ENCODE results near the gene LIN7C.
A peak's percentile ranks its signal among the peaks of the same experiment; 100 is the strongest.

LIN7C gene

GRCh38 chr11:27470826-27471588 lies 35.6 kb downstream of the LIN7C start:
- DNase-seq (ENCODE audit: low read depth, low spot score), result peak; percentile 48

GRCh38 chr11:27470166-27470565 lies 36.4 kb downstream of the LIN7C start:
- no peak for DNase-seq (ENCODE audit: low read depth, low spot score)

GRCh38 chr11:27468995-27469695 lies 37.4 kb downstream of the LIN7C start:
- DNase-seq (ENCODE audit: low read depth, low spot score), result no peak

- peak; percentile 80 for DNase-seq (ENCODE audit: low read depth, low spot score)
These were observed 38.2 kb downstream of the LIN7C start for GRCh38 chr11:27468209-27468994.

- no peak for DNase-seq (ENCODE audit: low read depth, low spot score)
These were observed 39.2 kb downstream of the LIN7C start for GRCh38 chr11:27467181-27467913.

GRCh38 chr11:27466363-27466762 lies 40.2 kb downstream of the LIN7C start:
- no peak for DNase-seq (ENCODE audit: low read depth, low spot score)

- no peak for DNase-seq (ENCODE audit: low read depth, low spot score)
These were observed 40.9 kb downstream of the LIN7C start for GRCh38 chr11:27465629-27466028.

GRCh38 chr11:27464909-27465308 lies 41.7 kb downstream of the LIN7C start:
- DNase-seq (ENCODE audit: low read depth, low spot score), result no peak

GRCh38 chr11:27464289-27464696 lies 42.3 kb downstream of the LIN7C start:
- DNase-seq (ENCODE audit: low read depth, low spot score), result peak; percentile 70

GRCh38 chr11:27462543-27462942 lies 44.0 kb downstream of the LIN7C start:
- DNase-seq (ENCODE audit: low read depth, low spot score), result no peak

GRCh38 chr11:27460158-27460978 lies 46.2 kb downstream of the LIN7C start:
- peak; percentile 29 for DNase-seq (ENCODE audit: low read depth, low spot score)

GRCh38 chr11:27459191-27459590 lies 47.4 kb downstream of the LIN7C start:
- no peak for DNase-seq (ENCODE audit: low read depth, low spot score)

GRCh38 chr11:27458182-27458581 lies 48.4 kb downstream of the LIN7C start:
- DNase-seq (ENCODE audit: low read depth, low spot score), result no peak

GRCh38 chr11:27456795-27457329 lies 49.7 kb downstream of the LIN7C start:
- no peak for DNase-seq (ENCODE audit: low read depth, low spot score)

- DNase-seq (ENCODE audit: low read depth, low spot score), result peak; percentile 49
These were observed 50.3 kb downstream of the LIN7C start for GRCh38 chr11:27456140-27456794.

GRCh38 chr11:27455667-27456066 lies 50.9 kb downstream of the LIN7C start:
- DNase-seq (ENCODE audit: low read depth, low spot score), result no peak

GRCh38 chr11:27453701-27454100 lies 52.9 kb downstream of the LIN7C start:
- DNase-seq (ENCODE audit: low read depth, low spot score), result no peak

- no peak for DNase-seq (ENCODE audit: low read depth, low spot score)
These were observed 54.4 kb downstream of the LIN7C start for GRCh38 chr11:27452147-27452546.

- DNase-seq (ENCODE audit: low read depth, low spot score), result peak; percentile 36
These were observed 55.2 kb downstream of the LIN7C start for GRCh38 chr11:27451244-27451965.
